ENCODE data around the gene ARL13B. TPM values are rescaled to one million over a fixed set of nuclear protein-coding genes. Genes with fewer than 3 reads are reported as not detected.

Gene ARL13B
- total RNA-seq, 4 donors from 2014 or later = 0.80 to 4.9 (median 3.6) TPM

GRCh38 chr3:93992207-93992606, 12.3 kb downstream of the ARL13B start:
- no peak for DNase-seq
- Histone ChIP-seq H3K4me3 (no peak overlapping the region), H3K4me1 (no peaks in the 10 kb centered on the region), H3K9me3 (no peaks in the 10 kb centered on the region), H3K36me3 (no peaks in the 10 kb centered on the region), H3K27ac (no peak overlapping the region), H3K27me3 (no peaks in the 10 kb centered on the region)
- in situ Hi-C loops (cut with MboI; ENCODE audit: low pct_ligation_motif_present in 1 of 4, low pct_unique_long_range_greater_than_20kb in 1 of 4, low sequenced_read_pairs in 3 of 4) (no loop called here), intact Hi-C loops (cut with DNase I; ENCODE audit: low total_unique reads) (no loop called here)
- 54 to 79% methylated on average over 3 of the region's 3 CpGs for WGBS, 2 donors (ENCODE audit: low coverage in 1 of 2)
- TF ChIP-seq POLR2AphosphoS5 (IDR thresholded peaks at IDR 0.05) (no peak), POLR2A (IDR thresholded peaks at IDR 0.05) (no peak), CTCF (IDR thresholded peaks at IDR 0.05) (no peak), EP300 (IDR thresholded peaks at IDR 0.05; ENCODE audit: low read depth) (no peak)

DNA sequence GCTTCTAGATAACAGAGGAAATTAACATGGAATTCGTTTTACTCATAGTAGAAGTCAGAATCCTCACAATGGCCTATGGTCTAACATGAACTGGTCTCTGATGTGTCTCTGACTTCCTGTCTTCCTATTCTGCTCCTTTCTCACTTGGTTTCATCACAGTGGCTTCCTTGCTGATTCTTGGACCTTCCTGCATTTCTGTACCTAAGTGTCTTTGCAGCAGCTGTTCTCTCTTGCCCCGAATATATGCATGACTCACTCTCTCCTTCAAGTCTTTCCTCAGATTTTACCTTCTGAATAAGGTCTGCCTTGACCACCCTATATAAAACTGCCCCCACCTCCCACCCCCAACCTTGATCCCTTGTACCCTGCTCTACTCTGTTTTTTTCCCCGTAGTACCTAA, 14.1 kb downstream of the ARL13B start:
- Histone ChIP-seq H3K4me3 (no peak overlapping the region), H3K27ac (no peak overlapping the region), H3K27me3 (no peaks in the 10 kb centered on the region), H3K4me1 (no peaks in the 10 kb centered on the region), H3K9me3 (no peaks in the 10 kb centered on the region), H3K36me3 (no peaks in the 10 kb centered on the region)
- intact Hi-C loops (cut with DNase I; ENCODE audit: low total_unique reads) = no loop called here
- TF ChIP-seq EP300 (IDR thresholded peaks at IDR 0.05; ENCODE audit: low read depth) = no peak
- no peak for TF ChIP-seq CTCF (IDR thresholded peaks at IDR 0.05)
- TF ChIP-seq POLR2AphosphoS5 (IDR thresholded peaks at IDR 0.05) = no peak
- TF ChIP-seq POLR2A (IDR thresholded peaks at IDR 0.05) = no peak
- in situ Hi-C loops (cut with MboI; ENCODE audit: low pct_ligation_motif_present in 1 of 4, low pct_unique_long_range_greater_than_20kb in 1 of 4, low sequenced_read_pairs in 3 of 4) = no loop called here
- no peak for DNase-seq
- 85 to 100% methylated on average over 2 to 3 of the region's 3 CpGs for WGBS, 2 donors (ENCODE audit: low coverage in 1 of 2)

- no peak overlapping the region for H3K4me3 ChIP-seq
- intact Hi-C loops (cut with DNase I; ENCODE audit: low total_unique reads) = loop anchor here (5.0 kb wide), 1 partner anchor 66 kb away; no protein-coding TSS in a partner anchor
- no peak for TF ChIP-seq CTCF (IDR thresholded peaks at IDR 0.05)
- TF ChIP-seq POLR2AphosphoS5 (IDR thresholded peaks at IDR 0.05) = no peak
- no peak for TF ChIP-seq POLR2A (IDR thresholded peaks at IDR 0.05)
- TF ChIP-seq EP300 (IDR thresholded peaks at IDR 0.05; ENCODE audit: low read depth) = no peak
- 50 to 63% methylated on average over 1 of the region's 1 CpG for WGBS, 2 donors (ENCODE audit: low coverage in 1 of 2)
- H3K4me1 ChIP-seq = peaks cover 0 to 13% (median 2%) of the 10 kb centered on the region in 4 donors
- no peak overlapping the region for H3K27ac ChIP-seq
- H3K36me3 ChIP-seq = no peaks in the 10 kb centered on the region
- no peaks in the 10 kb centered on the region for H3K9me3 ChIP-seq
- DNase-seq = no peak
- no peaks in the 10 kb centered on the region for H3K27me3 ChIP-seq
- in situ Hi-C loops (cut with MboI; ENCODE audit: low pct_ligation_motif_present in 1 of 4, low pct_unique_long_range_greater_than_20kb in 1 of 4, low sequenced_read_pairs in 3 of 4) = no loop called here
These were observed 21.2 kb downstream of the ARL13B start for GRCh38 chr3:94001191-94001590.

- Histone ChIP-seq H3K36me3 (no peaks in the 10 kb centered on the region), H3K27me3 (no peaks in the 10 kb centered on the region), H3K9me3 (no peaks in the 10 kb centered on the region), H3K4me3 (no peak overlapping the region), H3K27ac (no peak overlapping the region), H3K4me1 (peaks cover 0 to 13% (median 2%) of the 10 kb centered on the region in 4 donors)
- WGBS, 2 donors (ENCODE audit: low coverage in 1 of 2) = 83% methylated on average over 3 of the region's 3 CpGs
- in situ Hi-C loops (cut with MboI; ENCODE audit: low pct_ligation_motif_present in 1 of 4, low pct_unique_long_range_greater_than_20kb in 1 of 4, low sequenced_read_pairs in 3 of 4) (no loop called here), intact Hi-C loops (cut with DNase I; ENCODE audit: low total_unique reads) (loop anchor here (5.0 kb wide), 1 partner anchor 65 kb away; no protein-coding TSS in a partner anchor)
- TF ChIP-seq POLR2AphosphoS5 (IDR thresholded peaks at IDR 0.05) = no peak
- TF ChIP-seq EP300 (IDR thresholded peaks at IDR 0.05; ENCODE audit: low read depth) = no peak
- no peak for TF ChIP-seq POLR2A (IDR thresholded peaks at IDR 0.05)
- TF ChIP-seq CTCF (IDR thresholded peaks at IDR 0.05) = no peak
- DNase-seq = no peak
These were observed 22.0 kb downstream of the ARL13B start for GRCh38 chr3:94001827-94002495.

Data from transverse colon (tissue), 4 donors.